Osteocyte (in vitro differentiated cells): ENCODE results near the gene RGS2. TPM values are rescaled to one million over a fixed set of nuclear protein-coding genes. Genes with fewer than 3 reads are reported as not detected.

Experiments used
- DNase-seq: peaks from one replicate; pipeline ENCODE4 v3.0.0; 2021; ENCODE audit warnings: mixed read lengths; ENCODE audit not compliant: unreplicated experiment; ENCODE audit errors: extremely low spot score
- H3K27ac Mint-ChIP-seq: one replicate; pipeline ENCODE4 v1.8.0; 2021; ENCODE audit warnings: mild to moderate bottlenecking, mixed read lengths; ENCODE audit not compliant: unreplicated experiment
- H3K27me3 Mint-ChIP-seq: one replicate; pipeline ENCODE4 v1.8.0; 2021; ENCODE audit warnings: mixed read lengths; ENCODE audit not compliant: unreplicated experiment
- H3K36me3 Mint-ChIP-seq: one replicate; pipeline ENCODE4 v1.8.0; 2021; ENCODE audit warnings: mixed read lengths; ENCODE audit not compliant: unreplicated experiment
- H3K4me1 Mint-ChIP-seq: one replicate; pipeline ENCODE4 v1.8.0; 2021; ENCODE audit warnings: mixed read lengths; ENCODE audit not compliant: unreplicated experiment
- H3K4me3 Mint-ChIP-seq: one replicate; pipeline ENCODE4 v1.8.0; 2021; ENCODE audit warnings: mild to moderate bottlenecking, moderate library complexity, mixed read lengths; ENCODE audit not compliant: unreplicated experiment
- H3K9me3 Mint-ChIP-seq: one replicate; pipeline ENCODE4 v1.8.0; 2021; ENCODE audit warnings: mixed read lengths; ENCODE audit not compliant: unreplicated experiment
- total RNA-seq: library from RNA; stranded (reverse); gene quantifications from 2 replicates; pipeline ENCODE4 v1.2.1, GENCODE V29; 2021
- TF ChIP-seq, protein P1 (sequence below): fragments of 200-600 bp; sonication (generic); IDR thresholded peaks from 2 replicates; pipeline ENCODE4 v1.5.0; 2021; ENCODE audit warnings: antibody characterized with exemption, mild to moderate bottlenecking, moderate library complexity

Gene RGS2
- total RNA-seq, 1 donor from 2014 or later: 7.6 TPM

DNA sequence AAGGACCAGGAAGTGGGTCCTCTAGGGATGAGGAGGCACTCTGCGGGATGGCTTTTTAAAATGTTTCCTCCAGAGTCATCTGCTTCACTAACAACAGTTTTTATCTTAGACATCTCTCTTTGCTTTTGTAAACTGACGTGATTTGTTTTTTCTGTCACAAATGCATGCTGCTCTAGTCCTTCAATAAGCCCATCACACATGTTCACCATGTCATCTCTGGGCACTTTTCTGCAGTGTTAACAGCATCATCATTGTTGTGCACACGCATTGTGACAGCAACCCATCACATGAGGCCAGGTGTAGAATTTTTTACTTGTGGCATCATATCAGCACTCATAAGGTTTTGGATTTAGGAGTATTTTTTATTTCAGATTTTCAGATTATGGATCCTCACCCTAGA is 12.5 kb downstream of the RGS2 start:
- H3K27me3 Mint-ChIP-seq: no peaks in the 10 kb centered on the region
- peaks cover 7% of the 10 kb centered on the region for H3K4me1 Mint-ChIP-seq
- H3K9me3 Mint-ChIP-seq: no peaks in the 10 kb centered on the region
- DNase-seq: no peak
- TF ChIP-seq, protein P1, sequence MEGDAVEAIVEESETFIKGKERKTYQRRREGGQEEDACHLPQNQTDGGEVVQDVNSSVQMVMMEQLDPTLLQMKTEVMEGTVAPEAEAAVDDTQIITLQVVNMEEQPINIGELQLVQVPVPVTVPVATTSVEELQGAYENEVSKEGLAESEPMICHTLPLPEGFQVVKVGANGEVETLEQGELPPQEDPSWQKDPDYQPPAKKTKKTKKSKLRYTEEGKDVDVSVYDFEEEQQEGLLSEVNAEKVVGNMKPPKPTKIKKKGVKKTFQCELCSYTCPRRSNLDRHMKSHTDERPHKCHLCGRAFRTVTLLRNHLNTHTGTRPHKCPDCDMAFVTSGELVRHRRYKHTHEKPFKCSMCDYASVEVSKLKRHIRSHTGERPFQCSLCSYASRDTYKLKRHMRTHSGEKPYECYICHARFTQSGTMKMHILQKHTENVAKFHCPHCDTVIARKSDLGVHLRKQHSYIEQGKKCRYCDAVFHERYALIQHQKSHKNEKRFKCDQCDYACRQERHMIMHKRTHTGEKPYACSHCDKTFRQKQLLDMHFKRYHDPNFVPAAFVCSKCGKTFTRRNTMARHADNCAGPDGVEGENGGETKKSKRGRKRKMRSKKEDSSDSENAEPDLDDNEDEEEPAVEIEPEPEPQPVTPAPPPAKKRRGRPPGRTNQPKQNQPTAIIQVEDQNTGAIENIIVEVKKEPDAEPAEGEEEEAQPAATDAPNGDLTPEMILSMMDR: no peak
- no peak overlapping the region for H3K4me3 Mint-ChIP-seq
- no peaks in the 10 kb centered on the region for H3K36me3 Mint-ChIP-seq
- no peak overlapping the region for H3K27ac Mint-ChIP-seq

DNA sequence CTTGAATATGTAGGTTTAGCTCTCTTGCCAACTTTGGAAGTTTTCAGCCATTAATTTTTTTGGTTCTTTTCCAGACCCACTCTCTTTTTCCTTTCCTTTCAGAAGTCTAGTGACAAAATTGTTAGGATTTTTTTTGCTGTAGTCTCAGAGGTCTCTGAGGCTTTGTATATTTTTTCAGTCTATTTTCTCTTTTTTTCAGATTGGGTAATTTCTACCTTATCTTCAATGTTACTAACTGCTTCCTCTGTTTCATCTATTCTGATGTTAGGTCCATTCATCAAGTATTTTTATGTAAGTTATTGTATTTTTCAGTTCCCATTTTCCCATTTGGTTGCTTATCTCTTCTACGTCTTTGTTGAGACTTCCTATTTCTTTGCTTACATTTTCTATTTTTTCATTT is 15.7 kb downstream of the RGS2 start:
- TF ChIP-seq, protein P1: no peak
- Mint-ChIP-seq H3K9me3 (no peaks in the 10 kb centered on the region), H3K27ac (peak overlapping the region; percentile 9), H3K27me3 (no peaks in the 10 kb centered on the region), H3K36me3 (no peaks in the 10 kb centered on the region), H3K4me1 (peaks cover 15% of the 10 kb centered on the region), H3K4me3 (no peak overlapping the region)
- no peak for DNase-seq

DNA sequence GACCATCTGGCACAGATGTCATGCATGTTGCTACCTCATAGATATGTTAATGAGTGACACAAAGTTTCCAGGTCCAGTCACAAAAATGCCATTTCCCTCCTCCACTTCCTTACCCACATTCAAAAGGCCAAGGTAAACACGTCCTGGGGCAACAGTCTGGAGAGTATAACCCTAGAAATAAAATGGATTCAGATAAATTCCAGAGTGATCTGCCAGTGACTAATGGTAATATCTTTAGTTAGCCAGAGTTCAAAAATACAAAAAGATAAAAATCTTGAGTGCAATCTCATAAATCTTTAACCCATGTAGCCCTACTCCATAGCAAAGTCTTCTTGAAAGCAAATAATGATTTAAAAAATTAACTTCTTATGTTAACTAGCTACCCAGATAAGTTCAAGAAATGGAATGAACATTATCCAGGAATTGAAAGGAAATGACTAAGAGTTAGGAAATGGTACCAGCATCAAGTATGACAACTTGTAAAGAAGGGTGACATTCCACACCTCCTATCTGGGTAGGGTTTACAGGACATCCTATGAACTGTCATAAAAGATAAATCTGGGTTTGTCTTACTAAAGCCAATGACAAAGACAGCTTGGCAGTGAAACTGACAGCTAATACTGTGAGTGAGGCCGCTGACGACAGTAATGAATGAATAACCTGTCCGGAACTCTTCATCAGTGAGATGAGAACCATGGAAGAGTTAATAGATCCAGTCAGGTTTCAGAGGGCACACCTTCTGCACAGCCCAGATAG is 18.1 kb downstream of the RGS2 start:
- H3K36me3 Mint-ChIP-seq: no peaks in the 10 kb centered on the region
- H3K27ac Mint-ChIP-seq: no peak overlapping the region
- TF ChIP-seq, protein P1: no peak
- no peaks in the 10 kb centered on the region for H3K27me3 Mint-ChIP-seq
- peaks cover 15% of the 10 kb centered on the region for H3K4me1 Mint-ChIP-seq
- H3K4me3 Mint-ChIP-seq: no peak overlapping the region
- no peaks in the 10 kb centered on the region for H3K9me3 Mint-ChIP-seq
- no peak for DNase-seq

DNA sequence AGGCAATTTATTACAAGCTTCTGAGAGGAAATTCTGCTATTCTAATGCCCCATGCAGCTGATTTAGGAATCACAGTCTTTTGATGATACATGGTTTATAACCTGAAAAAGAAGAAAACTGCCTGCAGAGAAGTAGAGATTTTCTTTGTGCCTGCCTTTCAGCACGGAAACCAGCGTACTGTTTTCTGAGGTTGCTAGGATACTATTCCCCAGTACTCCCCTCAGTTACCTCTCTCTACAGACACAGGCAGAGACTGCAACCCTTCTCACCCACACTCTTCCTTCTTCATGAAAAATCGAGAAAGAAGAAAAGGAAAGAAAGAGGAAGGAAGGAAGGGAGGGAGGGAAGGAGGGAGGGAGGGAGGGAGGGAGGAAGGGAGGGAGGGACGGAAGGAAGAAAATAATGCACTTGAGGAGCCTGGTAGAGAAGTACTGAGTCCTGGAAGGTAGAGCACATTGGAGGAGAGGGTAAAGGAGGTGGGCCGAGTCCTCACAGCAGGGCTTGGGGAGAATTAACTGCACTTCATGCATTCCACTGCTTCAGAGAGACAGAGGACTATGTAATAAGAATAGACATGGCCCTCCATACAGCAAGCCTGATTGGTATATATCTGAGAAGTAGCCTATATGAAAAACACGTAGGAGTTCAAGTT is 21.9 kb downstream of the RGS2 start:
- Mint-ChIP-seq H3K27ac (no peak overlapping the region), H3K36me3 (no peaks in the 10 kb centered on the region), H3K4me3 (no peak overlapping the region), H3K9me3 (no peaks in the 10 kb centered on the region), H3K27me3 (no peaks in the 10 kb centered on the region), H3K4me1 (peaks cover 21% of the 10 kb centered on the region)
- TF ChIP-seq, protein P1: no peak
- DNase-seq: no peak

DNA sequence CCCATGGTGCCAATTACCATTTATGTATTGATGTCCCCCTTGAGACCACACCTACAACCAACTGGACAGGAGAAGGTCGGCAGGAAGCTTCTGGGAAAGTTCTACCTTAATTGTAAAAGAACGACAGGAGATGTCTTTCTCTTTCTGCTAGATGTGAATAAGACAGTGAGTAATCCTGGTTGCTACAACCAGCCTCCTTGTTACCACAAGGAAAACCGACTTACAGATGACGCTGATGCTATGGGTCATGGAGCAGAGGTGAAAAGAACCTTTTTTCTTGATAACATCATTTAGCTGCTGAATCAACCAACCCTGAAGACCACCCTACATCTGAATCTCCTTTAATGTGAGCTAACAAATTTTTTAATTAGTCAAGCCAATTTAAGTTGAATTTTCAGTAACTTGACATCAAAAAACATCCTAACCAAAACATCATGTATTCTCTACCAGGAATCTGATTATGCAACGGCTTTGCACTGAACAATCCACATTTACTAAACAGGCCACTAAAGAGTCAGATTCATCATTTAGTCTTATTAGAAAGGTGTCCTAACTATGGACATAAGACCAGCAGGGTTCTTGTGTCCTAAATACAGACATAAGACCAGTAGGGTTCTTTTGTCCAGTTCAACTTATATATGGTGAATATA is 23.0 kb downstream of the RGS2 start:
- Mint-ChIP-seq H3K9me3 (no peaks in the 10 kb centered on the region), H3K27ac (no peak overlapping the region), H3K36me3 (no peaks in the 10 kb centered on the region), H3K4me3 (no peak overlapping the region), H3K4me1 (peaks cover 18% of the 10 kb centered on the region), H3K27me3 (no peaks in the 10 kb centered on the region)
- TF ChIP-seq, protein P1: no peak
- DNase-seq: no peak
